ENCODE results near the gene GP1BB.
A peak's percentile ranks its signal among the peaks of the same experiment; 100 is the strongest.

GP1BB gene

GRCh38 chr22:19714312-19715187 is 8.8 kb upstream of the GP1BB start, which contains the start of gene SEPTIN5:
SEPTIN5 (plus strand) TSS chr22:19714503; CDS start chr22:19714589, 86 bp downstream.
- DNase-seq (ENCODE audit: extremely low spot score), result peak; percentile 56
- ChIA-PET POLR2A (interaction anchor here (0.6 to 1.2 kb wide), 3 partner anchors 23 to 37 kb away, joined by 3 to 4 read pairs (median 4); no protein-coding TSS in a partner anchor), CTCF (no interaction called here)
- TF ChIP-seq FOXA1 (IDR thresholded peaks at IDR 0.05) (no peak), TARDBP (IDR thresholded peaks at IDR 0.05) (no peak)

GRCh38 chr22:19715188-19715930 is 8.0 kb upstream of the GP1BB start:
- ChIA-PET POLR2A (interaction anchor here (0.6 to 1.2 kb wide), 3 partner anchors 23 to 38 kb away, joined by 3 to 4 read pairs (median 4); no protein-coding TSS in a partner anchor), CTCF (interaction anchor here (2.5 kb wide), 1 partner anchor 36 kb away, joined by 8 read pairs; no protein-coding TSS in a partner anchor)
- DNase-seq (ENCODE audit: extremely low spot score), result no peak
- TF ChIP-seq SUZ12 (IDR thresholded peaks at IDR 0.05), result no peak
- no peak for TF ChIP-seq LEF1 (IDR thresholded peaks at IDR 0.05; ENCODE audit: borderline replicate concordance)
- no peak for TF ChIP-seq HDGF (IDR thresholded peaks at IDR 0.05; ENCODE audit: borderline replicate concordance)
- no peak for TF ChIP-seq BHLHE40 (IDR thresholded peaks at IDR 0.05; ENCODE audit: borderline replicate concordance)
- no peak for TF ChIP-seq ZNF384 (IDR thresholded peaks at IDR 0.05)
- no peak for TF ChIP-seq FOXK2 (IDR thresholded peaks at IDR 0.05)
- no peak for TF ChIP-seq FOXM1 (IDR thresholded peaks at IDR 0.05; ENCODE audit: borderline replicate concordance)
- no peak for TF ChIP-seq ARNT (IDR thresholded peaks at IDR 0.05)

GRCh38 chr22:19716041-19716828 is 7.1 kb upstream of the GP1BB start:
- TF ChIP-seq ELF4 (IDR thresholded peaks at IDR 0.05), result no peak
- TF ChIP-seq BHLHE40 (IDR thresholded peaks at IDR 0.05; ENCODE audit: borderline replicate concordance), result no peak
- TF ChIP-seq SP1 (IDR thresholded peaks at IDR 0.05), result no peak
- TF ChIP-seq SUZ12 (IDR thresholded peaks at IDR 0.05), result no peak
- TF ChIP-seq LEF1 (IDR thresholded peaks at IDR 0.05; ENCODE audit: borderline replicate concordance), result no peak
- TF ChIP-seq L3MBTL2 (conservative IDR thresholded peaks at IDR 0.05), result no peak
- no peak for TF ChIP-seq FOXK2 (IDR thresholded peaks at IDR 0.05)
- TF ChIP-seq NFRKB (IDR thresholded peaks at IDR 0.05), result no peak
- TF ChIP-seq PKNOX1 (IDR thresholded peaks at IDR 0.05), result no peak
- no peak for TF ChIP-seq FOXM1 (IDR thresholded peaks at IDR 0.05; ENCODE audit: borderline replicate concordance)
- no peak for TF ChIP-seq HDGF (IDR thresholded peaks at IDR 0.05; ENCODE audit: borderline replicate concordance)
- no peak for TF ChIP-seq ARNT (IDR thresholded peaks at IDR 0.05)
- TF ChIP-seq CTBP1 (IDR thresholded peaks at IDR 0.05; ENCODE audit: borderline replicate concordance), result no peak
- no peak for TF ChIP-seq TARDBP (IDR thresholded peaks at IDR 0.05)
- TF ChIP-seq FOXA1 (IDR thresholded peaks at IDR 0.05), result no peak
- ChIA-PET POLR2A (interaction anchor here (1.1 to 1.2 kb wide), 2 partner anchors 24 to 37 kb away, joined by 3 to 4 read pairs; no protein-coding TSS in a partner anchor), CTCF (interaction anchor here (0.5 to 2.5 kb wide), 2 partner anchors 37 to 116 kb away, joined by 6 to 8 read pairs; no protein-coding TSS in a partner anchor)
- DNase-seq (ENCODE audit: extremely low spot score), result no peak

GRCh38 chr22:19716829-19717105 is 6.6 kb upstream of the GP1BB start:
- POLR2A ChIA-PET, result interaction anchor here (1.1 kb wide), 1 partner anchor 37 kb away, joined by 3 read pairs; no protein-coding TSS in a partner anchor
- DNase-seq (ENCODE audit: extremely low spot score), result no peak
- TF ChIP-seq CTBP1 (IDR thresholded peaks at IDR 0.05; ENCODE audit: borderline replicate concordance) (no peak), L3MBTL2 (conservative IDR thresholded peaks at IDR 0.05) (no peak)
- CTCF ChIA-PET, result interaction anchor here (0.5 to 2.5 kb wide), 3 partner anchors 37 to 139 kb away, joined by 3 to 8 read pairs (median 6); no protein-coding TSS in a partner anchor

GRCh38 chr22:19717181-19717580 is 6.2 kb upstream of the GP1BB start:
- DNase-seq (ENCODE audit: extremely low spot score), result no peak
- ChIA-PET CTCF (interaction anchor here (1.0 to 2.5 kb wide), 2 partner anchors 38 to 139 kb away, joined by 3 to 8 read pairs; no protein-coding TSS in a partner anchor), POLR2A (interaction anchor here (1.1 kb wide), 1 partner anchor 38 kb away, joined by 3 read pairs; no protein-coding TSS in a partner anchor)
- TF ChIP-seq TARDBP (IDR thresholded peaks at IDR 0.05), result no peak
- no peak for TF ChIP-seq LEF1 (IDR thresholded peaks at IDR 0.05; ENCODE audit: borderline replicate concordance)
- no peak for TF ChIP-seq BHLHE40 (IDR thresholded peaks at IDR 0.05; ENCODE audit: borderline replicate concordance)
- no peak for TF ChIP-seq L3MBTL2 (conservative IDR thresholded peaks at IDR 0.05)
- no peak for TF ChIP-seq FOXK2 (IDR thresholded peaks at IDR 0.05)
- TF ChIP-seq PKNOX1 (IDR thresholded peaks at IDR 0.05), result no peak
- no peak for TF ChIP-seq ARNT (IDR thresholded peaks at IDR 0.05)
- no peak for TF ChIP-seq HDGF (IDR thresholded peaks at IDR 0.05; ENCODE audit: borderline replicate concordance)
- TF ChIP-seq NFRKB (IDR thresholded peaks at IDR 0.05), result no peak
- TF ChIP-seq FOXA1 (IDR thresholded peaks at IDR 0.05), result no peak
- no peak for TF ChIP-seq SP1 (IDR thresholded peaks at IDR 0.05)
- TF ChIP-seq SUZ12 (IDR thresholded peaks at IDR 0.05), result no peak

Measured in HEK293T (cell line).